Measurements from ENCODE around the gene LIPC. TPM values are rescaled to one million over a fixed set of nuclear protein-coding genes. Genes with fewer than 3 reads are reported as not detected.

Gene LIPC
- total RNA-seq, 4 donors from 2014 or later = 0.48 to 8.2 (median 2.6) TPM; not detected in 1

DNA sequence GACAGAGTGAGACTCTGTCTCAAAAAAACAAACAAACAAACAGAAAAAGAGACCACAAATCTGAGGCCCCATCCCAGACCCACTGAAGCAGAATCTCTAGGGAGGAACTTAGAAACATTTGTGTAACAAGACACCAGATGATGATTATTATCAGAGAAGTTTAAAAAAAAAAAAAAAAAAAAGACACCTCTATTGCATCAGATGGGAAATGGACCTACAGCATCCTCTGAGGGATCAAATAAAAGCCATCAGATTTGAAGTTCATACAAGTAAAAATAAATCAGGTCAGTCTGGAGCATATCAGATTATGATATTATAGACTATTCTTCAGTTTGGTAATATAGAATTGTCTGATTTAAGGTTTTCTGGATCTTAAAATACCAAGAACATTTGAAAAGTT, 21.9 kb upstream of the LIPC start:
- intact Hi-C loops (cut with DNase I; ENCODE audit: low total_unique reads) (no loop called here), in situ Hi-C loops (cut with MboI; ENCODE audit: low pct_ligation_motif_present in 1 of 4, low pct_unique_long_range_greater_than_20kb in 1 of 4, low sequenced_read_pairs in 3 of 4) (no loop called here)
- H3K36me3 ChIP-seq = no peaks in the 10 kb centered on the region
- no peak for DNase-seq
- TF ChIP-seq POLR2AphosphoS5 (IDR thresholded peaks at IDR 0.05) (no peak), CTCF (IDR thresholded peaks at IDR 0.05) (no peak), POLR2A (IDR thresholded peaks at IDR 0.05) (no peak), EP300 (IDR thresholded peaks at IDR 0.05; ENCODE audit: low read depth) (no peak)
- peak overlapping the region in 1 of 4 donors; percentile 25 for H3K27ac ChIP-seq
- H3K27me3 ChIP-seq = no peaks in the 10 kb centered on the region
- H3K4me1 ChIP-seq = no peaks in the 10 kb centered on the region
- no peaks in the 10 kb centered on the region for H3K9me3 ChIP-seq
- H3K4me3 ChIP-seq = peak overlapping the region in 1 of 4 donors; percentile 2

- DNase-seq = no peak
- in situ Hi-C loops (cut with MboI; ENCODE audit: low pct_ligation_motif_present in 1 of 4, low pct_unique_long_range_greater_than_20kb in 1 of 4, low sequenced_read_pairs in 3 of 4) (no loop called here), intact Hi-C loops (cut with DNase I; ENCODE audit: low total_unique reads) (no loop called here)
- H3K27ac ChIP-seq = peak overlapping the region in 1 of 4 donors; percentile 25
- no peaks in the 10 kb centered on the region for H3K36me3 ChIP-seq
- no peaks in the 10 kb centered on the region for H3K9me3 ChIP-seq
- H3K4me1 ChIP-seq = no peaks in the 10 kb centered on the region
- 65 to 71% methylated on average over 2 to 4 of the region's 4 CpGs for WGBS, 2 donors (ENCODE audit: low coverage in 1 of 2)
- no peaks in the 10 kb centered on the region for H3K27me3 ChIP-seq
- H3K4me3 ChIP-seq = peak overlapping the region in 1 of 4 donors; percentile 2
- TF ChIP-seq EP300 (IDR thresholded peaks at IDR 0.05; ENCODE audit: low read depth) (no peak), POLR2A (IDR thresholded peaks at IDR 0.05) (no peak), CTCF (IDR thresholded peaks at IDR 0.05) (no peak), POLR2AphosphoS5 (IDR thresholded peaks at IDR 0.05) (no peak)
Measured at GRCh38 chr15:58410353-58410752, 21.4 kb upstream of the LIPC start.

GRCh38 chr15:58413253-58413652, 18.5 kb upstream of the LIPC start:
- Histone ChIP-seq H3K36me3 (no peaks in the 10 kb centered on the region), H3K4me1 (no peaks in the 10 kb centered on the region), H3K27ac (no peak overlapping the region), H3K4me3 (no peak overlapping the region), H3K9me3 (peaks cover 0 to 4% of the 10 kb centered on the region in 2 donors), H3K27me3 (no peaks in the 10 kb centered on the region)
- intact Hi-C loops (cut with DNase I; ENCODE audit: low total_unique reads) = no loop called here
- TF ChIP-seq EP300 (IDR thresholded peaks at IDR 0.05; ENCODE audit: low read depth) = no peak
- TF ChIP-seq CTCF (IDR thresholded peaks at IDR 0.05) = no peak
- no peak for TF ChIP-seq POLR2AphosphoS5 (IDR thresholded peaks at IDR 0.05)
- no peak for TF ChIP-seq POLR2A (IDR thresholded peaks at IDR 0.05)
- 97% methylated on average over 3 of the region's 3 CpGs; no CpG with 5 or more reads in 1 of the 2 donors for WGBS, 2 donors (ENCODE audit: low coverage in 1 of 2)
- DNase-seq = no peak
- in situ Hi-C loops (cut with MboI; ENCODE audit: low pct_ligation_motif_present in 1 of 4, low pct_unique_long_range_greater_than_20kb in 1 of 4, low sequenced_read_pairs in 3 of 4) = no loop called here

GRCh38 chr15:58415636-58416035, 16.2 kb upstream of the LIPC start:
- WGBS, 2 donors (ENCODE audit: low coverage in 1 of 2) = 85 to 97% methylated on average over 3 of the region's 3 CpGs
- H3K27me3 ChIP-seq = no peaks in the 10 kb centered on the region
- in situ Hi-C loops (cut with MboI; ENCODE audit: low pct_ligation_motif_present in 1 of 4, low pct_unique_long_range_greater_than_20kb in 1 of 4, low sequenced_read_pairs in 3 of 4) = no loop called here
- TF ChIP-seq POLR2AphosphoS5 (IDR thresholded peaks at IDR 0.05) (no peak), POLR2A (IDR thresholded peaks at IDR 0.05) (no peak), CTCF (IDR thresholded peaks at IDR 0.05) (no peak), EP300 (IDR thresholded peaks at IDR 0.05; ENCODE audit: low read depth) (no peak)
- no peak for DNase-seq
- peaks cover 0 to 4% of the 10 kb centered on the region in 2 donors for H3K9me3 ChIP-seq
- no peak overlapping the region for H3K27ac ChIP-seq
- no peaks in the 10 kb centered on the region for H3K36me3 ChIP-seq
- no peak overlapping the region for H3K4me3 ChIP-seq
- intact Hi-C loops (cut with DNase I; ENCODE audit: low total_unique reads) = no loop called here
- no peaks in the 10 kb centered on the region for H3K4me1 ChIP-seq
